T-helper 1 cell treated with Interleukin-12 subunit alpha and Interleukin-12 subunit beta and Interleukin-4 antibody, amounts not matched to agents 30 ng/mL and 1 ng/mL, for 36 hours (primary cell): Measurements from ENCODE around the gene CRB3. TPM values are rescaled to one million over a fixed set of nuclear protein-coding genes. Genes with fewer than 3 reads are reported as not detected.

Experiments used
- intact Hi-C: fragments of 100-400 bp; cut with micrococcal nuclease; formaldehyde crosslinking; loops from one replicate; pipeline ENCODE4 v1.15.1; 2024
- total RNA-seq: library from RNA; stranded (reverse); gene quantifications from 2 replicates; pipeline ENCODE4 v1.2.3, GENCODE V29; 2022

CRB3 gene
- total RNA-seq, result not detected in 2 replicates

- intact Hi-C loops, result no loop called here
Measured at GRCh38 chr19:6464070-6464873, at the start of gene CRB3. Gene CRB3, plus strand, starts transcription at chr19:6464271. Its CDS starts 431 bp downstream, at chr19:6464702.

DNA sequence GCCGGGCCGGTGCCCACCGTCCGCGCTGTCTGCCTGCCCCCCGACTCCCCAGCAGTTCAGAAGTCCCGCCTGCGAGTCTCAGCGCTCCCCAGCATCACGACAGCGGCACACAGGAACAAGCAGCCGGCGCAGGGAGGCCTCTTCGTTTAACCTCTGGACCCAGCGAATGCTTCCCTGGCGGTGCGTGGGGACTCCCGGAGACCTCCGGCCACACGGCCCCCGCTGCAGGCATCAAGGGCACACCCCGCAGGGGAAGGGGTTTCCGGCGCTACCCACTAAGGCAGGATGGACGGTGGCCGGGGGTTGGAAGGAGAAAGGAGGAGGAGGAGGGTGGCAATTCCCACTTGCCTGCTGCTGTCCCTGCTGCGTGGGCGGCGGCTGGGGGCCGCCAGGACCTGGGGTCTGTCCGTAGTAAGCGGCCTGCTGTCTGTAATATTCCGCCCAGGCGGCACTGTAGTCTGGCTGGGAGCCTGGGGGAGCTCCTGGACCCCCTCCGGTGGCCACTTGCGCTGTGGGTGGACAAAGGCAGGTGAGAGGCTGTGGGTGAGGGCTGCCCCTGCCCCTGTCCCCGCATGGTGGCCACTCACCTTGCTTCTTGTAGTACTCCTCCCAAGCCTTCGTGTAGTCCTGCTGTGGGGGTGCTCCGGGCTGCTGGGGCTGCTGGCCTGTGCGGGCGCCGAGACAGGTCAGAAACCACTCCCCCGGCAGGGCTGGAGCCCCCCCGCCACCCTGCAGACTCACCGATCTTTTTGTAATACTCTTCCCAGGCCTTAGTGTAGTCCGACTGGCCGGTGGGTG, 49.1 kb upstream of the CRB3 start:
- intact Hi-C loops, result no loop called here

GRCh38 chr19:6415591-6416190, 48.4 kb upstream of the CRB3 start:
- intact Hi-C loops, result no loop called here

- intact Hi-C loops, result no loop called here
Measured at GRCh38 chr19:6416658-6417405, 47.2 kb upstream of the CRB3 start.

DNA sequence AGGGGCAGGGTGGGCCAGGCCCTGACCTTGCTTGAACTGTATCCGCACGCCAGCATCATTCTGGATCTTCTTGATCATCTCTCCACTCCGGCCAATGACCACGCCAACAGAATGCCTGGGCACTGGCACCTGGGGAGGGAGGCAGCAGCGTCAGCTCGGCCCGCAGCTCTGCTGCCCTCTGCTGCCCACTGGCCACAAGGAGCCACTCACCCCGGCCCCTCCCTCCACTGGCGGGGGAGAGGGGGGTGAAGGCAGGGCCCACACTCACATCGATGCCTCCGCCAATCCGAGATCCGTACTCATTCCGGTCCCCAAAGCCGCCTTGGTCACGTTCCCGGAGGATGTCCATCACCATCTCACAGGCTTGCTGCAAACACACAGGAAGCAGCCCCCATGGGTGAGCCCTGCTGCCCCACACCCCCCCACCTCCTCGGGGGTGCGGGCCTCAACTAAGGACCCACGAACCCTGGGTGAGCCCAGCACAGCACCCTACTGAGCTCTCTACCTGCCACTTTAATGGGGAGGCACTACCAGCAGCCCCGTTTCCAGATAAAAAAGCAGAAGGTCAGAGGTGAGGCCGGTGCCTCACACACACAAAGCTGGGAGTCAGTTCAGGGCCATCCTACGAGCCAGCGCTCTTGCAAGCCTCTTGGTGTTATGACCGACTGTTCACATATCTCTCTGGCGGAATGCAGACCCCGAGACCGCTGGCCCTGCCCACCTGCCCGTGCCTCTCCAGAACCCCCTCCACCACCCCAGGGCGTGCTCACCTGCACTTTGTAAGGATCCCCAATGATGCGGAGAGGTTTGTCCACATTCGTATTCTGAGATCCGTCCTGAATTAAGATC, 46.1 kb upstream of the CRB3 start:
- intact Hi-C loops, result no loop called here

DNA sequence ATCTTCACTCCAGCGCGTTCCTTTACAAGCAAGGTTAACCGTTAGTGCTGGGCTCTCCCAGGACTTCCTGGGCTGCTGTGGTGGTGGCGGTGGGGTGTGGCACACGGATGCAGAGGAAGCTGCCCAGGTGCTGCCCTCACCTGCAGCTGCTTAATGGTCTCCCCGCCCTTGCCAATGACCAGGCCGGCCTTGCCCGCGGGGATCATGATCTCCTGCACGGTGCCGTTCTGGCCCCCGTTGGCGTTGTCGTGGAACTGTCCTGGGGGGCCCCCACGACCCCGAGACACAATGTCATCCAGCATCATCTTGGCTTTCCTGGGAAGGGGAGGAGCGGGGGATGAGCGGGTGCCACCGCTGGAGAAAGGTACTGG, 45.5 kb upstream of the CRB3 start:
- intact Hi-C loops, result no loop called here

- intact Hi-C loops, result no loop called here
Measured at GRCh38 chr19:6421075-6422014, 42.7 kb upstream of the CRB3 start.

- intact Hi-C loops, result loop anchor here (1.0 kb wide), 1 partner anchor 143 kb away; no protein-coding TSS in a partner anchor
Measured at GRCh38 chr19:6423499-6424194, 40.4 kb upstream of the CRB3 start.

DNA sequence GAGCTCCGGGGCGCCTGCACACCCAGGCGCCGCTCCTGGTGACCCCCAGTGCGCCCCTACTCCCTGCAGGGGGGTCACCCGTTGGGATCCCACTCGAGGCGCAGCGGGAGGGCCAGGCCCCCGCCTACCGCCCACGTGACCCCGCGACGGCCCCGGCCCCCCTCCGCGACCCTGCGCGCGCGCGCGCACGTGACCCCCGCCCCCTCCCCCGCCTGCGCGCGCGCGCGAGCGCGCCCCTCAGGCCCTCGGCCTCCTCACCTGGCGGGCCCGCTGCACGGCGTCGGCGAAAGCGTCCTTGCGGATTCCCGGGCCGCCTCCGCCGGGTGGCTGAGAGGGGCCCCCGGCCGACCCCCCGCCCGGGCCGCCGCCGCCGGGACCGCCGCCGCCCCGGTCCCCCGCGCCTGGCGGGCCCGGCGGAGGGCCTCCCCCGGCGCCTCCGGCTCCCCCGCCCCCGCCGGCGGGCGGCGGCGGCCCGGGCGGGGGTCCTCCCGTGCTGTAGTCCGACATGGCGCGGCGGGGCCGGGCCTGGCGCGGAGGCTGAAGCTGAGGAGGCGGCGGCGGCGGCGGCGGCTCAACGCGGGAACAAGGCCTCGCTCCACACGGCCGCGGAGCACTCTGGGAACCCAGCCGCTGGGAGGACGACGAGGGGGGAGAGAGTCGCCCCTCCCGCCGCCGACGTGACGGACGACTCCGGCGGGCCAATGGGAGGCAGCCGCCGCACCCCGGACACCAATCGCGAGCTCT, 39.7 kb upstream of the CRB3 start, which contains the start of gene KHSRP:
TSS of gene KHSRP (minus strand) at position 617 of the 744 bp plus-strand sequence. CDS start at position 507, 110 bp downstream.
- intact Hi-C loops, result loop anchor here (1.0 kb wide), 1 partner anchor 144 kb away; no protein-coding TSS in a partner anchor

GRCh38 chr19:6424939-6425731, 38.9 kb upstream of the CRB3 start:
- intact Hi-C loops, result loop anchor here (1.0 to 5.0 kb wide), 15 partner anchors 32 to 1953 kb away; partner anchors contain the start of genes CLPP, DENND1C, GPR108 and GTF2F1

DNA sequence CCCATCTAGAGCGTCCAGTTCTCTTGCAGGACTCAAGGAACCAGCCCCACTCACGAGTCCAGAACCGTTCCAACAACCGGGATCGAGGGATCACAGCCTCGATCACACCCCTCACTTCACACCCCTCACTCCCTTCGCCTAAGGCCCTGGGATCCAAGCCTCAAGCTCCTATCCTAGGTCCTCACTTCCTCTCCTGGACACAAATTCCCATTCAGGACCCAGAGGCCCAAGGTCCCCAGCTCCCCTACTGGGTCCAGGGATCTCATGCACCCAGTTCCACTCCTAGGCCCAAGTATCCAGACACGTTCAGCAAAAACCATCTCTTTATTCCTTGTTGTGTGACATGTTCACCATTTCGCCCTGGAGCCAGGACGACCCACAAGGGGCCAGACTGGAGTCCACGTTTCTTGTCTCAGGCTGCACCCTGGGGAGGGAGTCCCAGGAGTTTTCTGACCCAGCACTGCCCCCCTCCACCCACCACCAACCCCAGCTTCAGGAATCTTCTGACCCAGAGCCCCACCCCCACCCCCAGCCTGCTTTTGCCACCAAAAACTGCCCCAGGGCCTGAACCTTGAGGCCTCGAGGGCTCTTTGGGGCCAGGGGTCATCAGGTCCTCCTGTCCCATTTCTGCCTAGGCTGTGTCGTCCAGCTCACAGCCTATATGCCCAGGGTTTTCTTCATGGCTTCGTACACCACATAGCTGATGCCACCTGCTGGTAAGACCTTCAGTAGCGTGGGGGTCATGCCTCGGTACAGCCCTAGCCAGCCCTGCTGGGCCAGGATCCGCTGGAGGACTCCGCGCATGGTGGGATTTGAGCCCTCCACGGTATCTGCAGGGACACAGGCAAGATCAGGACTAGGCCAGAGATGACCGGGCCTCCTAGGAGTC, 38.1 kb upstream of the CRB3 start:
- intact Hi-C loops, result loop anchor here (1.0 to 5.0 kb wide), 14 partner anchors 33 to 1954 kb away; partner anchors contain the start of genes CLPP, DENND1C, GPR108 and GTF2F1

DNA sequence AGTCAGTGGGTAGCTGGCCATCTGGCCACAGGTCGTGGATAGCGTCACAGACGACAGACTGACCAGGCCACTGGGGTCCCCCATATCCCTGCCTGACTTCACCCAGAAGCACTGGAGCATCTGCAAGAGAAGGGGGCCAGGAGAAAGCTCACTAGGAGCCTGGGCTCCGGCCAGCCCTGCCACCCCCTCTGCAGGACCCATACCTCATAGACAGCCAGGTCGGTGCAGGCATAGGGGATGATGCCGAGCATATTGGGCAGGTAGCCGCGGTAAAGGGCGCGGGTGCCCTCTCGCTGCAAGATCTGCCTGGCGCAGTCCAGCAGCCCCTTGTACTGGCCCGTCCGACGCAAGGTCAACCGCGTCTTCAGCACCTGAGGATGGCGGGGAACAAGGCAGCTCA, 36.9 kb upstream of the CRB3 start:
- intact Hi-C loops, result loop anchor here (5.0 kb wide), 1 partner anchor 1955 kb away; the partner anchor contains the start of gene HDGFL2

- intact Hi-C loops, result loop anchor here (5.0 kb wide), 1 partner anchor 1957 kb away; the partner anchor contains the start of gene HDGFL2
Measured at GRCh38 chr19:6428692-6429418, 35.2 kb upstream of the CRB3 start.

DNA sequence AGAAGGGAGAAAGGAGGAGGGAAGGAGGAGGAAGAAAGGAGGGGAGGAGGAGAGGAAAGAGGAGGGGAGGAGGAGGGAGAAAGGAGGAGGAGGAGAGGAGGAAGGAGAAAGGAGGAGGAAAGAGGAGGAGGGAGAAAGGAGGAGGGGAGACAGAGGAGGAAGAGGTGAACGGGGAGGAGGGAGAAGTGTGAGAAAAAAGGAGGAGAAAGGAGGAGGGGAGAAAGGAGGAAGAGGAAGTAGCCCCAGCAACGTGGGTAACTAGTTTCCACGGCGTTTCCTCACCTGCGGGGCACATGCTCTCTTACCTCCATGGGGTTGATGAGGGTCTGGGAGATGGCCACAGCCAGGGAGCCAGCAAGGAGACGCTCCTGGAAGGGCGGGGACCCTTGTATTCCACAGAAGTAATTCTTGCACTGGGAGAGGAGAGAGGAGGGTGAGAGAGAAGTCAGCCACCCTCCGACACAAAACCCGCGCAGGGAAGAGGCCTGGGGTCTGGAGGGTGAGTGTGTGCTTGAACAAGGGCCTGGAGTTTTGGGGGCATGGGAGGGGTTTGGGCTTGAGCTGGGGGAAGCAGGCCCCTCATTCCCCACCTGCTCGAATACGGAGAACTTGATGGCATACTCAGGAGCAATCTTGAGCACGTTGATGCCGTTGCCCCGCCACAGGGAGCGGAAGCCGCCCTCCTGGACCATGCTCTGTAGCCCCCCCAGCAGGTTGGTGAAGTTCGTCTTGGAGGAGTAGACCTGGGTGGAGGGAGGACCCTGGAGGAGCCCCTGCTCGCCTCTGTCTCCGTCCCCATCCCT, 34.5 kb upstream of the CRB3 start:
- intact Hi-C loops, result loop anchor here (5.0 kb wide), 1 partner anchor 1957 kb away; the partner anchor contains the start of gene HDGFL2
